Activated CD4-positive, alpha-beta T cell treated with anti-CD3 and anti-CD28 coated beads, Interleukin-2, amount 10 ng/mL, durations not matched to agents 24 days and 14 days (primary cell): ENCODE results near the gene UNC13C. TPM values are rescaled to one million over a fixed set of nuclear protein-coding genes. Genes with fewer than 3 reads are reported as not detected.
"Not testable (repeated sequence)": the region's sequence is repeated elsewhere in the genome, so short reads cannot be mapped to it uniquely, and the experiment has no call there.

Experiments used
- DNase-seq: peaks from one replicate; pipeline ENCODE4 v3.0.0; 2022
- H3K27ac Mint-ChIP-seq: one replicate; pipeline ENCODE4 v1.8.0; 2022; ENCODE audit warnings: mild to moderate bottlenecking, mixed read lengths
- H3K27me3 Mint-ChIP-seq: one replicate; pipeline ENCODE4 v1.8.0; 2022; ENCODE audit warnings: mixed read lengths
- H3K36me3 Mint-ChIP-seq: one replicate; pipeline ENCODE4 v1.8.0; 2022; ENCODE audit warnings: low read depth, mild to moderate bottlenecking, mixed read lengths
- H3K4me1 Mint-ChIP-seq: one replicate; pipeline ENCODE4 v1.8.0; 2021; ENCODE audit warnings: mixed read lengths
- H3K4me3 Mint-ChIP-seq: one replicate; pipeline ENCODE4 v1.8.0; 2022; ENCODE audit warnings: mild to moderate bottlenecking, moderate library complexity, mixed read lengths
- H3K9me3 Mint-ChIP-seq: one replicate; pipeline ENCODE4 v1.8.0; 2021; ENCODE audit warnings: mixed read lengths
- intact Hi-C: fragments of 100-400 bp; cut with micrococcal nuclease; formaldehyde crosslinking; loops from one replicate; pipeline ENCODE4 v1.15.1; 2023
- total RNA-seq: library from RNA; stranded (reverse); gene quantifications from 2 replicates; pipeline ENCODE4 v1.2.3, GENCODE V29; 2022

UNC13C gene
- not detected in 2 replicates for total RNA-seq

DNA sequence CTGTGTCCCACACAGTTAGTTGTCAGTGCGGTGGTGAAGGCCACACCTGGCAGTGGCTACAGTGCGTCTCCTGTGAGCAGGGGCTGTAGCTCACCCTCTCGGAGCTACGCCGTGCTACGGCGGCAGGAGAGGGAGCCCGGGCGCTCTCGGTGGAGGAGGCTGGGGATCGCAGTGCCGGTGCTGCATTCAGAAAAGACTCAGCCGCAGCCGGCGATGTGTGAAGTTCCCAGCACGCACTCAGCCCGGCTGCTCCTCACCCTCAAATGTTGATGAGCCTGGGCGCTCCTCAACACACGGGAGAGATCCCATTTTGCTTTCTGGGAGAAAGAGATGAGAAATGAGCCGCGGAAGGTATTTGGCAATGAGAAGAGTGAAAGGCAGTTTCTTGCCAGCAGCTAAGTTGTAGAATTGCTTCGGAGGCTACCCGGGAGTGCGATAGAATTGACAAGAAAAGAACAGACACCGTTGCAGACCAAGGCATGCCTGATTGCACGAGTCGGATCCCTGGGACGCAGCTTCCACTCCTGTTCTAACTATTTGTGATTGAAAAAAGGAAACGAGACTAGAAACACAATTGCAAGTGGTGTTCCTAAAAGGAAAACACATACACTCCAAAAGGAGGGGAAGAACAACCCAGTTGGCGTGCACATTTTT, at the start of gene UNC13C:
UNC13C (plus strand) TSS at position 189 of the 654 bp plus-strand sequence. CDS start 34,463 bp downstream, outside the sequence.
- no peak for DNase-seq
- intact Hi-C loops, result no loop called here
- Mint-ChIP-seq H3K4me3 (no peak within 1 kb of the TSS), H3K27ac (no peak within 1 kb of the TSS), H3K36me3 (no peaks in the 10 kb centered on the region), H3K9me3 (no peaks in the 10 kb centered on the region), H3K4me1 (no peaks in the 10 kb centered on the region), H3K27me3 (peaks cover 21% of the 10 kb centered on the region)

DNA sequence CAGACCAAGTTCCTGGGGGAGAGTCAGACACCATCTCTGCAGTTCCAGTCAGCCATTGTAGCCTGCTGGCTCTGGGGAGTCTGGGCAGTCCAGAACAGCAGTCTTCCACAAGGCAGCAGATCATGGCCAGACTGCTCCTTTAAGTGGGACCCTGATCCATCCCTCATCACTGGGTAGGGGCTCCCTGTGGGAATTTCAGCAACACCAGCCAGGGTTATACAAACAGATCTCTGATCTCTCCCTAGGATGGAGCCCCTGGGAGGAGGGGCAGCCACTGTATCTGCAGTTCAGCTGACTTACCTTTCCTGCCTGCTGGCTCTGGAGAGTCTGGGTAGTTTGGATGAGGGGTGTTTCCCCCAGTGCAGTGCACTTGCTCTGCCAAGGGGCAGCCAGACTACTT, 42.1 kb upstream of the UNC13C start:
- intact Hi-C loops, result no loop called here
- Mint-ChIP-seq H3K4me1 (no peaks in the 10 kb centered on the region), H3K27me3 (no peaks in the 10 kb centered on the region), H3K4me3 (no peak overlapping the region), H3K36me3 (no peaks in the 10 kb centered on the region), H3K9me3 (peaks cover 20% of the 10 kb centered on the region), H3K27ac (no peak overlapping the region)
- no peak for DNase-seq

DNA sequence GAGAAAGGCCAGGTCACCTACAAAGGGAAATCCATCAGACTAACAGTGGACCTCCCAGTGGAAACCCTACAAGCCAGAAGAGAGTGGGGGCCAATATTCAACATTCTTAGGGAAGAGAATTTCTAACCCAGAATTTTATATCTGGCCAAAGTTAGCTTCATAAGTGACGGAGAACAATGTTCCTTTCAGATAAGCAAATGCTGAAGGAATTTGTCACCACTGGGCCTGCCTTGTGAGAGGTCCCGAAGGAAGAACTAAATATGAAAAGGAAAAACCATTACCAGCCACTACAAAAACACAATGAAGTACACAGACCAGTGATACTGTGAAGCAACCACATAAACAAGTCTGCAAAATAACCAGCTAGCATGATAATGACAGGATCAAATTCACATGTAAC, 40.6 kb upstream of the UNC13C start:
- intact Hi-C loops, DNase-seq, H3K27me3 Mint-ChIP-seq, H3K27ac Mint-ChIP-seq, H3K4me1 Mint-ChIP-seq, H3K4me3 Mint-ChIP-seq, H3K36me3 Mint-ChIP-seq: not testable (repeated sequence)
- peaks cover 20% of the 10 kb centered on the region for H3K9me3 Mint-ChIP-seq

DNA sequence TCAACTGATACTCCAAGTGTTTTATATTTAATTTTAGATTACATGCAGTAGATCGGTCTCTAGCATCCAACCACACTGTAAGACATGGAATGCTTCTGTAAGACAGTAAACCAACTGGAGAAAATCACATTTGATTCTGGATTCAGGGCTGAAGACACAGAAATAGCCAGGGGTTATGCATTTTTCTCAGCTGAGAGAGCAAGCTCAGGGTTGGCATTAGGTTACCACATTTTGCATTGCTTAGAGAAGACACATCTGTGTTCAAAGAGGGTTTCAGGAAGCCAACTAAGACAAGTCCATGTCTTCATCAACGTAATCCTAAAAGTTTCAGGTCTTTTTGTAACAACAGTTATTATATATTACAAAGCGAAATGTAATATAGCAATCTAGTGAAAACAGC, 27.7 kb upstream of the UNC13C start:
- H3K4me1 Mint-ChIP-seq, result no peaks in the 10 kb centered on the region
- intact Hi-C loops, result no loop called here
- H3K36me3 Mint-ChIP-seq, result no peaks in the 10 kb centered on the region
- no peaks in the 10 kb centered on the region for H3K9me3 Mint-ChIP-seq
- no peak for DNase-seq
- no peak overlapping the region for H3K4me3 Mint-ChIP-seq
- no peak overlapping the region for H3K27ac Mint-ChIP-seq
- H3K27me3 Mint-ChIP-seq, result no peaks in the 10 kb centered on the region

DNA sequence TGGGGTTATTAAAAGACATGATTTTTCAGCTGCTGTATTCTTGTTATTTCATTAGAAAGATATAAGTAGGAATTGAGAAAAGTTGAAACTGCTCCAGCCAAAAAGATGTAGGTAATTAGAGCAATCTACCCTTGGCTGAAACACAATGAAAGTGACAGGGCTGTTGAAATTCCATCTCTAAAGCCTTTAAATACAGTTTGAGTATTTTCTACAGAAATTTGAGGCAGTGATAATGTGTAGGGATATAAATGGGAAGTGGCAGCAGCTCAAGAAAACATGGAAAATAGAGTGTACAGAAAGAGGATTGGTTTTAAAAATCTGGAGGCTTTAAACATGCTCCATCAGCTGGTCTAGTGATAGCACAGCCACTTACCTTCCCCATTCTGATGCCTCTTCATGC, 22.8 kb upstream of the UNC13C start:
- H3K27me3 Mint-ChIP-seq, result no peaks in the 10 kb centered on the region
- intact Hi-C loops, result no loop called here

DNA sequence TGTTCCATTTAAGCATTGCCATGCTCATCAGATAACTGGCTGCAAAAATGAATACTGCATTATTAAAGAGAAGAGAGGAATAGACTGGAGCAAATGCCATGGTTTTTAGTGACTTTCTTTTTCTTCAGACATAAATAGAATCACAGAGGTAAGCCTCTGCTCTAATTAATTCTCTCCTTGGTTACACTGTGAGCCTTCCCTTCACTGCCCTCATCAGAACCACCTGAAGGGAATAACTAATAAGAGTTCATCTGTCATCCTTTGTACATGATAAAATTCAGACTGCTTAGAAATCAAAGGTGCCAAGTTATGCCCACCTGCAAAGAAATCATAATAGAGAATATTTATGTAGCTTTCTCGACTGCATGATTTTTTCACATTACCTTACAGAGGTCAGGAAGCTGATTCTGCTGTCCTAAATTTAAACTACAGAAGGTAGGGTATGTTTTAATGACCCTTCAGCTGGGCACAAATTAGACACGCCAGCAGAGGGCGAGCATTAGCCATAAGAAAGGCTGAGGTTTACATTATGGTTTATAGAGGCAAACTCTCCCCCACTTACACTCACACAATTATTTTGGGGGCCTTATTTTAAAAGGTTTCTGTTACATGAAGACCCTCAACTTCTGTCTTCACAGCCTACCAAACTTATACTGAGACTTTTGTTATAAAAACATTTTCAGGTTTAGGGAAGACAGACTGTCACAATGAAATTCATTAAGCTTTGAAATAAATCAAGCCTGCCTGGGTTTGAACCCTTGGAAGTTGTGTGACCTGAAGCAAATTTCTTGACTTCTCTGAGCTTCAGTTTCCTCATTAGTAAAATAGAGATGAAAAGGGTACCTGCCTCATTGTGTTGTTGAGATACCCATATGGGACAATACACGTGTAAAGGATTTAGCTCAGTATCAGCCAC, 15.3 kb upstream of the UNC13C start:
- Mint-ChIP-seq H3K4me1 (no peaks in the 10 kb centered on the region), H3K36me3 (no peaks in the 10 kb centered on the region), H3K27ac (no peak overlapping the region), H3K9me3 (no peaks in the 10 kb centered on the region), H3K4me3 (no peak overlapping the region), H3K27me3 (no peaks in the 10 kb centered on the region)
- intact Hi-C loops, result no loop called here
- peak; percentile 61 for DNase-seq

More for the DNA sequence above, 22.8 kb upstream of the UNC13C start:
- Mint-ChIP-seq H3K4me3 (no peak overlapping the region), H3K27ac (no peak overlapping the region), H3K4me1 (no peaks in the 10 kb centered on the region), H3K36me3 (no peaks in the 10 kb centered on the region), H3K9me3 (no peaks in the 10 kb centered on the region)
- DNase-seq, result no peak

DNA sequence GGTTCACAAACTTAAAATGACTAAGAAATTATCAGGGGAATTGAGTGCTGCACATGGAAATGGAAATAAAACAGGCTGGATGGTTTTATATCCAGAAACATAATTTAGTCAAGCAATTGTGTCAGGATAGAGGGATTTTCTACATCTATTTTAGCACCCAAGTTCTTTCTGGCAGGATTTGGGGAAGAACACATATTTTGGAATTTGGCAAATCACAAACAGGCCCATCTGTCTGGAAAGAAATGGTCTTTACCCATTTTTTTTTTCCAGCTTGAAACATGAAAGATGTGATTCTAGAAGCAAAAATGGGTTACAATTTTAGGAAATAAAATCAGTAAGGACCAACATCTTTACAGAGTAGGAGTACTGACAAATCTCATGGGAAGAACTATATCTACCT, 14.4 kb upstream of the UNC13C start:
- H3K9me3 Mint-ChIP-seq, result no peaks in the 10 kb centered on the region
- H3K27ac Mint-ChIP-seq, result no peak overlapping the region
- intact Hi-C loops, result no loop called here
- H3K27me3 Mint-ChIP-seq, result no peaks in the 10 kb centered on the region
- H3K4me3 Mint-ChIP-seq, result no peak overlapping the region
- H3K36me3 Mint-ChIP-seq, result no peaks in the 10 kb centered on the region
- H3K4me1 Mint-ChIP-seq, result no peaks in the 10 kb centered on the region
- DNase-seq, result no peak

DNA sequence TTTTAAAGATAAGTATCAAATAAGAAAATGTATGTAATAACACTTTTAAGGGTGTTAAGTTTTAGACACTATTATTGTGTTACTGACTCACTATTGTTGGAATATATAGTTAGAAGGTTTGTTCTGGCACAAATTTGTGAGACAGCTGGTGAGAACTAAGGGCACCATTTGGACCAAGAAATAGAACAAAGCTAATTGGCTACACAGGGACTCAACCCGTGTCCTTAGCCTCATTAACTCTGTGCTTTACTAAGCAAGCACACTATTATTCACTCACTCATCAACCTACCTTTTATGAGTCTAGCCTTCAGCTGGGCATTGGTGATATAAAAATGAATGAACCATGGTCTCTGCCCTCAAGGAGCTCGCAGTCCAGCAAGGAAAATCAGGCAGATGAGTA, 4.1 kb upstream of the UNC13C start:
- intact Hi-C loops, result no loop called here
- no peaks in the 10 kb centered on the region for H3K9me3 Mint-ChIP-seq
- peaks cover 18% of the 10 kb centered on the region for H3K27me3 Mint-ChIP-seq
- no peaks in the 10 kb centered on the region for H3K4me1 Mint-ChIP-seq
- H3K4me3 Mint-ChIP-seq, result no peak overlapping the region
- H3K36me3 Mint-ChIP-seq, result no peaks in the 10 kb centered on the region
- no peak overlapping the region for H3K27ac Mint-ChIP-seq
- DNase-seq, result no peak

DNA sequence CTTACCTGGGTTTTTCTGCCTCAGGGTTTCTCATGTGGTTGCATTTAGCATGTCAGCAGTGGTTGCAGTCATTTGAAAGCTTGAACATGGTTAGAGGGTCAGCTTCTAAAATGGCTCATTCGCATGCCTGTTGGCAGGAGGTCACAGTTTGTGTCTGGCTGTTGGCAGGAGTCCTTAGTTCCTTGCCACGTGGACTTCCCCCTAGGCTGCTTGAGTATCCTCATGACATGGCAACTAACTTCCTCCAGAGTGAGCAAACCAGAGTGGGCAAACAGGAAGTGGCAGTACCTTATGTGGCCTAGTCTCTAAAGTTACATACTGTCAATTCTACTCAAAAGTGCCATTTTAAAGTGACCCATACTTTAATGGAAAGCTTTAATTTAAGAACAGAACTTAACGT, 3.4 kb upstream of the UNC13C start:
- no peak for DNase-seq
- Mint-ChIP-seq H3K27me3 (peaks cover 21% of the 10 kb centered on the region), H3K27ac (no peak overlapping the region), H3K4me3 (no peak overlapping the region), H3K4me1 (no peaks in the 10 kb centered on the region), H3K9me3 (no peaks in the 10 kb centered on the region), H3K36me3 (no peaks in the 10 kb centered on the region)
- intact Hi-C loops, result no loop called here

DNA sequence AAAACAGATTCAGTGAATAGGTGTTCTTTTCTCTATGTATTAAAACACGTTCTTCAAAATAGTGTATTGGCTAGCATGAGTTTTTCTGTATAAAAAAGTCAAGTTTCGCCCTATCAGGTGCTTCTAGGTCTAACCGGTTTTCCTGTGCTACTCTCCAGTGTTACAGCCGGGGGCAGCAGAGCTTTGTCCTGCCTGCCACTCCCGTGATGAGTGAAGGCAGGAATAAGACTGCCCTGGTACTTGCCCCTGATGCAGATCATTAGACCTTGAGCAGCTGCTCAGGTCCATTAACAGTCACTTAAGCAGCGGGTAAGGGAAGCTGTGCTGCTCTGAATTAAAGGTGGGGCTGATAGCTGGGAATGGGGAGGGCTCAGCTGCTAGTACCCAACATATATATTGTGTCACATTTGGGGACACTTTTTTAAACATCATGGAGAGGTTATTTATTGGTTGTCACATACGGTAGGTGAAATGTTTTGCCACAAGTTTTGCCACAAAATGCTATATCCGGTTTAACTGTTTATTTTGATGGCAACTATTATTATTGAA, 1.3 kb upstream of the UNC13C start:
- no peak overlapping the region for H3K4me3 Mint-ChIP-seq
- H3K9me3 Mint-ChIP-seq, result no peaks in the 10 kb centered on the region
- intact Hi-C loops, result no loop called here
- no peaks in the 10 kb centered on the region for H3K36me3 Mint-ChIP-seq
- H3K27ac Mint-ChIP-seq, result no peak overlapping the region
- H3K4me1 Mint-ChIP-seq, result no peaks in the 10 kb centered on the region
- H3K27me3 Mint-ChIP-seq, result peaks cover 21% of the 10 kb centered on the region
- DNase-seq, result no peak

DNA sequence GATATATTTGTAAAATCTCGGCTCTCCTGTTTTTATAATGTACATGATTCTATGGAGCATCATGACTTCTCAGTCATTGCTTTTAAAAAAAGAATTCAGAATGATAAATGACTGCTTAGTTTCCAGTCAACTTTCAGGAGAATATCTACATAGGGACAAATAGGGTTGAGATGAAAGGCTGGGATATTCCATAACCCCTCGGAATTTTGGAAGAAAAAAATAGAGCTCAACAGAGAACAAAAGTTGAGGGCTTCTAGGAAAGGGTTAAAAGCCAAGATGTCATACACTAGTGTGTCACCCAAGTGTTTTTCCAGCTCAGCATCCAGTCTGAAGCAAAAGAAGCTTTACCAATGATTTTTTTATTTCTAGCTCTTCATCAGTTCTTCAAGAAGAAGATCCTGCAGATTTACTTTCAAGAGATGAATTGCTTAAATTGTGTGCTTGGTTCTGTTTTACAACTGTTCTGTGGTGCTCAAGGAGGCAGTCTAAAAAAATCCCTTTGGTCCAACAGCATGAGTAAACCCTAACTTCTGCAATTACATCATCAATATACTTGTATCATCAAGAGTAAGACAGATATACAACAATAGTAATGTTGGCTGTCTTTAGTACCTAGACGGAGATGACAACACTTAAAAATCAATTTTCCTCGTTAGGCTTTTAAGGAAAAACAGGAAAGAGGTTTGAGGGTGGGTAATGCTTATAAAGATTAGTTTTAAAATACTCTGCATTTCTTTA, 979 bp downstream of the UNC13C start:
- Mint-ChIP-seq H3K9me3 (no peaks in the 10 kb centered on the region), H3K36me3 (no peaks in the 10 kb centered on the region)

DNA sequence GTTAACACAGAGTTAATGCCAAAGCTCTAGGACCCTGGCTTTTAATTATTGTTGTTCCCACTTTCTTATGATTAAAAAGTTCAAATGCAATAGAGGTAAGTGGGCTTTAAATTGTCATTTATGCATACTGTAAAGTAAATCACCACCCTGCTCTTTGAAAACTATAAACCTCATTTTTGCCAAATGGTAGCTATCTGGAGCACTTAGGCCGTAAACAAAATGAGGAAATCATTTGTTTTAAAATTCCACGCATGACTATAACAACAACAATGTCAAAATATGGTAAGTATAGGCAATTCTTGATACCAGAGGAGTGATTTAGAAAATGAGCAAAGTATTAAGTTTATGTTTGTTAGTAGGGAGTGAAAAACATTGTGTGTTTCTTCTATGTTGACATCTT, 1.8 kb downstream of the UNC13C start:
- H3K27me3 Mint-ChIP-seq, result peaks cover 21% of the 10 kb centered on the region
- no peak for DNase-seq
- H3K4me3 Mint-ChIP-seq, result no peak overlapping the region
- no peak overlapping the region for H3K27ac Mint-ChIP-seq
- intact Hi-C loops, result no loop called here
- no peaks in the 10 kb centered on the region for H3K9me3 Mint-ChIP-seq
- no peaks in the 10 kb centered on the region for H3K36me3 Mint-ChIP-seq
- H3K4me1 Mint-ChIP-seq, result no peaks in the 10 kb centered on the region

More for the DNA sequence above, 979 bp downstream of the UNC13C start:
- Mint-ChIP-seq H3K27me3 (peaks cover 21% of the 10 kb centered on the region), H3K27ac (no peak overlapping the region), H3K4me3 (no peak overlapping the region), H3K4me1 (no peaks in the 10 kb centered on the region)
- no peak for DNase-seq
- intact Hi-C loops, result no loop called here

DNA sequence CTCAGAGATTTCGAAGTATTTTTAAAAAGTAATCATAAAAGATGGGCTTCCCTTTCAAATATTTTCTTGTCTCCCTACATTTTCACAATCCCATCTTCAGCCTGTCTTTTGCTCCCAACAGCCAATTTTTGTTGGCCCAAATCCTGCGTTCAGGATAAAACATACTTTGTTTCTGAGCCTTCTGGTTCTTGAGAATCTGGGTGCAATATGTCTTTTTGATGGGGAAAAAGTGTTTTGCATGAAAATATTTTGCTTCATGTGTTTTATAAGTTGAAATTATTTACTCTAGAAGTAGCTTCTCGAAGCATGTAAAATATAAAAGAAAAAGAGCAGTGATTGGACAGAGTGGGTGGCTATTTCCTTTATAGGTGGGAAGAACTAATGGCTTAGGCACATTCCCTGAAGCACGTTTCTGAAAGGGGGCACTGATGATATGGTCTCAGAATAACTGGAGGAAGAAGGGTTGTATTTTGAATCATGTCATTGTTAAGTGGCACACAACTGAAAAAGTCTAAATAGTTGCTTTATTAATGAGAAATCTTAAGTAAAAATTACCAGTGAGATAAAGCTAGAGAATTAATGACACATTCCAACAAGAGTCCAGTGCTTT, 3.9 kb downstream of the UNC13C start:
- DNase-seq, result no peak
- H3K9me3 Mint-ChIP-seq, result no peaks in the 10 kb centered on the region
- no peaks in the 10 kb centered on the region for H3K4me1 Mint-ChIP-seq
- intact Hi-C loops, result no loop called here
- no peak overlapping the region for H3K27ac Mint-ChIP-seq
- H3K27me3 Mint-ChIP-seq, result peaks cover 21% of the 10 kb centered on the region
- H3K36me3 Mint-ChIP-seq, result no peaks in the 10 kb centered on the region
- no peak overlapping the region for H3K4me3 Mint-ChIP-seq
